T-helper 9 cell (primary cell): ENCODE measurements around the gene ZNF773.
"Not testable (repeated sequence)": the region's sequence is repeated elsewhere in the genome, so short reads cannot be mapped to it uniquely, and the experiment has no call there.

Experiments
- DNase-seq: peaks from one replicate; pipeline ENCODE4 v3.0.0-alpha.2; 2020
- total RNA-seq, 2 donors: gene quantifications; one replicate each; lab custom pipeline; 2026; lab: John Stamatoyannopoulos, UW

The ZNF773 gene
- total RNA-seq, result 5.1 to 21.5 reads per million in 2 donors

DNA sequence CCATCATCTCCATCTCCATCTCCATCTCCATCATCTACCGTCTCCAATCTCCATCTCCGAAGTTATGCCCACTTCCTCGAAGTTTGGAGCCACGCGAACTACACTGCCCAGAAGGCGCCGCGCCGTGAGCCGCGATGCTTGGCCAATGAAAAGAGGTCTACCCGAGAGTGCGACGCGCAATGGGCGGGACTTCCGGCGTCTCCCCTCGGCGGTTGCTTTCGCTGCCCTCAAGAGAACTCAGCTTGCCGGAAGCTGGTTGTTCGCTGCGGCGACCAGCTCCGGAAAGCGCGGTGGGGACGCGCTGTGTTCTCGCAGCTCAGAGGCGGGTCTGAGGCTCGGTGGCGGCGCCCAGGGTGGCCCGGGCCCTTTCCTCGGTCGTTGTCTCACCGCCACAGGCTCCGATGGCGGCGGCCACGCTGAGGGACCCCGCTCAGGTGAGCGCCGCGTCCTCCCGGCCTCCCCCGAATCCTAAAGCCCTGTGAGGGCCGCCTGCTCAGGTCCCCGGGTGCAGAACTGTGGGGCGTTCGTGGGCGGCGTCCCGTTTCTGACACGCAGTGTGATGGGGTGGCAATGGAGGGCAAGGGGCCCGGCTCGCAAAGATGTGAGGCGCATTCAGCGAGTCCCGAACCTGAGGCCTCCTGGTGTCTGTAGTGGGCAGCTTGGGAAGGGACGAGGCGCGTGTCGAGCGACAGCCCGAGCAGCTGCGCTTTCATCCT is at the start of gene ZNF773:
Gene ZNF773 (plus strand): TSS at position 259 of the 716 bp plus-strand sequence. CDS start 143 bp downstream, at position 402.
- DNase-seq, result peak; percentile 92

DNA sequence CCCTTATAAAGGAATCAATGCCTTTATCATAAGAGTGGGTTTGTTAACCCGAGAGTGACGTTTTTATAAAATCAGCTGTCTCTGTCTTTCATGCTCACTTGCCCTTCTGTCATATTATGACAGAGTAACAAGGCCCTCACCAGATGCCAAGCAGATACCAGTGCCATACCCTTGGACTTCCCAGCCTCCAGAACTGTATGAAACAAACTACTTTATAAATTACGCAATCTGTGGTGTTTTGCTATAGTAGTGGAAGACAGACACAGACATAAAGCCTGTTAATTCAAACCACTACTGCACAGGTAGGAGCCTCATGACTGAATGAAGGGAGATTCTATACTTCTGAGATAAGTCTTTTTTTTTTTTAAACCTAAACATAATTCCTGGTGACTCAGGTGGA is 47.4 kb upstream of the ZNF773 start:
- no peak for DNase-seq

GRCh38 chr19:57465680-57466381 is 33.9 kb upstream of the ZNF773 start:
- no peak for DNase-seq

GRCh38 chr19:57466489-57466888 is 33.2 kb upstream of the ZNF773 start:
- no peak for DNase-seq

DNA sequence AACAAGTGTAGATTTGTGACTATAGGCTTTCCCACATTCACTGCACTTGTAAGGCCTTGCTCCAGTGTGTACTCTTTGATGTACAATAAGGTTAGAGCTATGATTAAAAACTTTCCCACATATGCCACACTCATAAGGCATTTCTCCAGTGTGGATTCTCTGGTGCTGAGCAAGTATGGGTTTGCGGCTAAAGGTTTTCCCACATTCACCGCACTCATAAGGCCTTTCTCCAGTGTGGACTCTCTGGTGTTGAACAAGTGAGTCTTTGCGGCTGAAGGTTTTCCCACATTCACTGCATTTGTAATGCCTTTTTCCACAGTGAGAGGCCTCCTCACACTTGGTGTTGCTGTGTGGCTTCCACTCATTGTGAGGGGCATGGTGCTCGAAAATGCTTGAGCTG is 26.1 kb upstream of the ZNF773 start:
- no peak for DNase-seq

DNA sequence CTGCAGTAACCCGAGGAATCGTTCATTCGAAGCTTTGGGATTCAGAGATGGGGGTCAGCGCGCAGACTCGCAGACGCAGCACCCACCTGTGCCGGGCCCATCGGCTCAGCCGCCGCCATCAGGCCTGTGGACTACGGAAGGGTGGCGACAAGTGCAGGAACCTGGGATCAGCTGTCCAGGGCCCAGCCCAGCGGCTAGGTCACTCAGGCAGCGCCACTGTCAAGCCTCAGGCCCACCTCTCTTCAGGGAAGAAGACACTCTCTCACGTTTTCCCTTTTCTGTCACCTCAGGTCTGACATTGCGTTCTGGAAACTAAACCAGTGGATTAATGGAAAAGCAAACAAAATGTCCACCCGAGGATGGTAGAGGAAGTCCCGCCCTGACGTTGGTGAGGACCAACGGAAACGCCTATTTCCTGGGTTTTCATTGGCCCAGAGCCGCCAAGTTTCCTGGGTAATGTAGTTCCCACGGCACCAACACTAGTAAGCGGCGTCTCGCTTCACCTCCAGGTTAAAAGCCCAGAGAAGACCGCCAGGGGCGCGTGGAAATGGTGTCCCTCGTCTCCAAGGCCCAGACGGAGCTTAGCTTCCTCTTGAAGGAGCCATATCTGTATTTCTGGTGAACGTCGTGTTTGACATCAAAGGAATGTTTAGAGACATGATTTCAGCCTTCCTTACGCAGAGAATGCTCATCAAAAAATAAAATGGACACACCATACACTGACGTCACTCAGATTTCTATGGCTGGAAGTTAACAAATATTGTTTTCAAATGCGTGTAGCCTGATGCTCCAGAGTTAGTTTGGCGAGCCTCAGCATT is 22.3 kb upstream of the ZNF773 start, which contains the start of gene ZNF772:
Gene ZNF772 (minus strand): TSS at position 376 of the 818 bp plus-strand sequence. CDS start 257 bp downstream, at position 119.
- peak; percentile 74 for DNase-seq

DNA sequence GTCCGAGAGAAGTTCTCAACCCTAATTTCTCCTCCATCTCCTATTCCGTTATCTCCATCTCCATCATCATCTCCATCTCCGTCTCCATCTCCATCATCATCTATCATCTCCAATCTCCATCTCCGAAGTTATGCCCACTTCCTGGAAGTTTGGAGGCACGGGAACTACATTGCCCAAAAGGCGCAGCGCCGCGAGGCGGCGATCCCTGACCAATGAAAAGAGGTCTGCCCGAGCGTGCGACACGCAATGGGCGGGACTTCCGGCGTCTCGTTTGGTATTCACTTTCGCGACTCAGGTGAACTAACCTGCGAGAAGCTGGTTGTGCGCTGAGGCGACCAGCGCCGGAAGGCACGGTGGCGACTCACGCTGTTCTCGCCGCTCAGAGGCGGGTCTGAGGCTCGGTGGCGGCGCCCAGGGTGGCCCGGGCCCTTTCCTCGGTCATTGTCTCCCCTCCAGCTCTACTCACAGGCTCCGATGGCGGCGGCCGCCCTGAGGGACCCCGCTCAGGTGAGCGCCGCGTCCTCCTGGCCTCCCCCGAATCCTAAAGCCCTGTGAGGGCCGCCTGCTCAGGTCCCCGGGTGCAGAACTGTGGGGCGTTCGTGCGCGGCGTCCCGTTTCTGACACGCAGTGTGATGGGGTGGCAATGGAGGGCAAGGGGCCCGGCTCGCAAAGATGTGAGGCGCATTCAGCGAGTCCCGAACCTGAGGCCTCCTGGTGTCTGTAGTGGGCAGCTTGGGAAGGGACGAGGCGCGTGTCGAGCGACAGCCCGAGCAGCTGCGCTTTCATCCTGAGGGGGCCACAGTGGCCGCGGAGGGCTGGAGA is 12.1 kb upstream of the ZNF773 start, which contains the start of gene ZNF419:
Gene ZNF419 (plus strand): TSS at position 274 of the 822 bp plus-strand sequence. CDS start 201 bp downstream, at position 475.
- peak; percentile 91 for DNase-seq

GRCh38 chr19:57488299-57488644 is 11.5 kb upstream of the ZNF773 start:
- DNase-seq, result not testable (repeated sequence)

GRCh38 chr19:57499332-57499679 is 432 bp upstream of the ZNF773 start:
- DNase-seq, result not testable (repeated sequence)

- not testable (repeated sequence) for DNase-seq
These were observed 662 bp downstream of the ZNF773 start for GRCh38 chr19:57500400-57500799.

- no peak for DNase-seq
These were observed 6.4 kb downstream of the ZNF773 start for GRCh38 chr19:57506163-57506562.

- DNase-seq, result no peak
These were observed 11.7 kb downstream of the ZNF773 start for GRCh38 chr19:57511484-57511883.

DNA sequence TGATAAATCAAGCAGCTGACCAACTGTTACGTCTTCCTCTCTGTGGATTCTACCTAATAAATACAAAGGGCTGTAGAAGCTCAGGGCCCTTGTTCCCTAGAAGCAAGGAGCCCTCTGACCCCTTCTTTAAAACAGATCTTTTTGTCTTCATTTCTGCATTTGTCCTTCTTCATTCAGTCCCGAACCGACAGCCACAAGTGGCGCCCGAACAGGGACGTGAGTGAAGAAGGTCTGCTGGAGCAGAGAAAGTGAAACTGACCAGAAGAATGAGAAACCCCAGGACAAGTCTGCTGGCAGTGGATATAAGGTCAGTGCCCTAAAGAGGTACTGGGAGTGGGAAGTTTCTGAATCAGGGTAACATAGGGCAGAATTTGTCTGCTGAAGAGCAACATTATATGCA is 13.1 kb downstream of the ZNF773 start:
- no peak for DNase-seq

- DNase-seq, result no peak
These were observed 15.5 kb downstream of the ZNF773 start for GRCh38 chr19:57515255-57515654.

GRCh38 chr19:57518021-57518420 is 18.3 kb downstream of the ZNF773 start:
- not testable (repeated sequence) for DNase-seq

GRCh38 chr19:57527136-57527881 is 27.6 kb downstream of the ZNF773 start, which contains the start of gene ZNF549:
Gene ZNF549 (plus strand): TSS chr19:57527356. CDS start chr19:57527574, 218 bp downstream.
- peak; percentile 78 for DNase-seq

GRCh38 chr19:57537953-57538547 is 38.3 kb downstream of the ZNF773 start:
- no peak for DNase-seq

- DNase-seq, result no peak
These were observed 46.8 kb downstream of the ZNF773 start for GRCh38 chr19:57546513-57546912.

DNA sequence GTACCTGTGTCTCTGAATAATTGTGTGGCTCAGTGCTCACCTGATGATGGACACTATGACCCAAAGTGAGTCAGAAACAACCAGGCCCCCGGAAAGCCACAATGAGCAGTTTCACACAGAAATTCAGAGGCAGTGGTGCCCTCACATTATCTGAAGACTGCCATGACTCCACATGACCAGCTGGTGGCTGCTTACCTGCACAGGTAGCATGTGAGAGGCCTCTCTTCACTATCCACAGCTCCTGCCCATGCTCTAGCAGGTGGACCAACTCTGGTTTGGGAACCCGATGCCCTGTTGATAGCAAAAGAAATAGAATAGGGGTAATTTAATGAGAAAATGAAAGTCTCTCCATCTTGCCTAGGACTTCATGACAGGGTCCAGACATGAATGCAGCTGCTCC is 52.7 kb downstream of the ZNF773 start:
- no peak for DNase-seq

GRCh38 chr19:57557659-57558058 is 57.9 kb downstream of the ZNF773 start:
- no peak for DNase-seq
